Stomach (tissue), 4 donors: Measurements from ENCODE around the gene MRPS17.

Source experiments
- EP300 ChIP-seq: sonication (generic); formaldehyde crosslinking; IDR thresholded peaks from one replicate; pipeline ENCODE4 v1.6.1; 2017; ENCODE audit warnings: antibody characterized with exemption
- TF ChIP-seq, protein P1 (sequence below), 7 experiments: fragments of 450-650 bp in 4 of 7; fragments of 200-600 bp in 3 of 7; sonication (generic) in 3 of 7; IDR thresholded peaks; one replicate each; pipeline ENCODE4 v1.5.1; 2016 to 2019; ENCODE audit warnings: antibody characterized with exemption in 7 of 7, control low read depth in 2 of 7, mild to moderate bottlenecking in 1 of 7

DNA sequence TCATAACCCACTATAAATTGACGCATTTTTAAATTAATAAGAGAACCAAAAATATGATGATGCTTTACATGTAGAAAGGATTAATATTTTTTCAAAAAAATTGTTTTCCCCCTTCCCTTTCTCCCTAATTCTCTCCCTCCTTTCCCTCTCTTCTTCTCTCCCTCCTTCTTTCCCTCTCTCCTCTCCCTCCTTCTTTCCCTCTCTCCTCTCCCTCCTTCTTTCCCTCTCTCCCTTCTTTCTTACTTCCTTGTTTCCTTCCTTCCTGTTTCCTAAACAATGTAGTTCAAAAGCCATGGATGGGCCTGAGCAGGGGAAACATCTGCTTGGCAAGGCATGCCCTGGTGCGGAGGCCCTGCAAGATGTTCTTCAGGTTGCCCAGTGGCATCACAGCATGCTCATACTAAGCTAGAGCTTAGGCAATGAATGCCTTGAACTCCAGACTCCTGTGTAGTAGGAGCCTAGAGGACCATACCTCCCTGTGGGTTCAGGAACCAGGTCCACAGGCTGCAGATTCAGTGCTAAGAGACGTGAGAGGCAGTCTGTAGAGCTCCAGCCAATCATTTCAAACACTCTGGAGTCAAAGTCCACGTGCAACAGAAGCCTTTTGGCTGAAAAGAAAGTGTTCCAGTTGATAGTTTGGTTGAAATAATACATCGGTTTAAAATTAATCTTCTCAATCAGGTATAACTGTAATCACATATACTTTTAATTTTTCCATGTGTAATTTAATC lies 20.1 kb upstream of the MRPS17 start:
- no peak for TF ChIP-seq EP300
- TF ChIP-seq, protein P1, sequence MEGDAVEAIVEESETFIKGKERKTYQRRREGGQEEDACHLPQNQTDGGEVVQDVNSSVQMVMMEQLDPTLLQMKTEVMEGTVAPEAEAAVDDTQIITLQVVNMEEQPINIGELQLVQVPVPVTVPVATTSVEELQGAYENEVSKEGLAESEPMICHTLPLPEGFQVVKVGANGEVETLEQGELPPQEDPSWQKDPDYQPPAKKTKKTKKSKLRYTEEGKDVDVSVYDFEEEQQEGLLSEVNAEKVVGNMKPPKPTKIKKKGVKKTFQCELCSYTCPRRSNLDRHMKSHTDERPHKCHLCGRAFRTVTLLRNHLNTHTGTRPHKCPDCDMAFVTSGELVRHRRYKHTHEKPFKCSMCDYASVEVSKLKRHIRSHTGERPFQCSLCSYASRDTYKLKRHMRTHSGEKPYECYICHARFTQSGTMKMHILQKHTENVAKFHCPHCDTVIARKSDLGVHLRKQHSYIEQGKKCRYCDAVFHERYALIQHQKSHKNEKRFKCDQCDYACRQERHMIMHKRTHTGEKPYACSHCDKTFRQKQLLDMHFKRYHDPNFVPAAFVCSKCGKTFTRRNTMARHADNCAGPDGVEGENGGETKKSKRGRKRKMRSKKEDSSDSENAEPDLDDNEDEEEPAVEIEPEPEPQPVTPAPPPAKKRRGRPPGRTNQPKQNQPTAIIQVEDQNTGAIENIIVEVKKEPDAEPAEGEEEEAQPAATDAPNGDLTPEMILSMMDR (IDR thresholded peaks at IDR 0.05) = no peak
